Activated T-cell treated with anti-CD3 and anti-CD28 coated beads for 48 hours (primary cell): Measurements from ENCODE around the gene CNTFR.
"Not testable (repeated sequence)": the region's sequence is repeated elsewhere in the genome, so short reads cannot be mapped to it uniquely, and the experiment has no call there.

Source experiments
- DNase-seq: peaks from one replicate; pipeline ENCODE4 v3.0.0-alpha.2; 2020; ENCODE audit warnings: low read depth

CNTFR gene

GRCh38 chr9:34554211-34555001 is 35.1 kb downstream of the CNTFR start:
- DNase-seq, result no peak

GRCh38 chr9:34553511-34554021 is 36.0 kb downstream of the CNTFR start:
- DNase-seq, result no peak

GRCh38 chr9:34552986-34553385 is 36.5 kb downstream of the CNTFR start:
- no peak for DNase-seq

- DNase-seq, result no peak
Measured at GRCh38 chr9:34552606-34552981, 36.9 kb downstream of the CNTFR start.

- DNase-seq, result no peak
Measured at GRCh38 chr9:34551751-34552605, 37.5 kb downstream of the CNTFR start.

GRCh38 chr9:34550681-34551270 is 38.7 kb downstream of the CNTFR start:
- DNase-seq, result no peak

- DNase-seq, result no peak
Measured at GRCh38 chr9:34550016-34550680, 39.4 kb downstream of the CNTFR start.

GRCh38 chr9:34549407-34549732 is 40.2 kb downstream of the CNTFR start:
- DNase-seq, result no peak

GRCh38 chr9:34547960-34548611 is 41.4 kb downstream of the CNTFR start:
- peak; percentile 24 for DNase-seq

- peak; percentile 58 for DNase-seq
Measured at GRCh38 chr9:34546834-34547827, 42.4 kb downstream of the CNTFR start.

GRCh38 chr9:34546102-34546833 is 43.3 kb downstream of the CNTFR start:
- DNase-seq, result no peak

GRCh38 chr9:34545497-34545896 is 44.0 kb downstream of the CNTFR start:
- DNase-seq, result no peak

- DNase-seq, result no peak
Measured at GRCh38 chr9:34544035-34544434, 45.5 kb downstream of the CNTFR start.

GRCh38 chr9:34541540-34541939 is 48.0 kb downstream of the CNTFR start:
- no peak for DNase-seq

GRCh38 chr9:34540827-34541226 is 48.7 kb downstream of the CNTFR start:
- DNase-seq, result no peak

GRCh38 chr9:34536685-34537084 is 52.8 kb downstream of the CNTFR start:
- no peak for DNase-seq

GRCh38 chr9:34532041-34532440 is 57.5 kb downstream of the CNTFR start:
- DNase-seq, result not testable (repeated sequence)

GRCh38 chr9:34526026-34526425 is 63.5 kb downstream of the CNTFR start:
- no peak for DNase-seq

- DNase-seq, result no peak
Measured at GRCh38 chr9:34524349-34524748, 65.2 kb downstream of the CNTFR start.
